HG03066 (cell line): ENCODE measurements around the gene SARDH.

ENCODE experiments used
- ATAC-seq: cut with Tn5 transposase; IDR thresholded peaks from one replicate; pipeline ENCODE4 v1.9.1; 2021; ENCODE audit warnings: low read depth; ENCODE audit not compliant: unreplicated experiment

Gene SARDH

DNA sequence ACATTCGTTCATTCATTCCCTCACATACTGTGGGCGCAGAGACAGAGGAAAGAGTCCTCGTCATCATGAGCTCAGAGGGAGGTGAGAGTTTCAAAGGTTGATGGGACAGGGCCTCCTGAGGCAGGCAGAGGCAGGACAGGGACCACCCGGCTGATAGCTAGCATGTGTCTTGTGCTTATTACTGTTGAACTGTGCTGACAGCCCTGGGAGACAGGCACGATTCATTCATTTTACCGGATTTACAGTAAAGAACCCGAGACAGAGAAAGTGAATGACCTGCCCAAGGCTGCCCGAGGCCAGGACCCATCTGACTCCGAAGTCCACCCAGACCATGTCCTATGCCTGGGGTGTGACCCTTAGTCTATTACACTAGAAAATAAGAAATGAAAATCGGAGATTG, 124.1 kb downstream of the SARDH start:
- ATAC-seq: no peak
